ENCODE measurements around the gene ELN. TPM values are rescaled to one million over a fixed set of nuclear protein-coding genes. Genes with fewer than 3 reads are reported as not detected.

ELN gene
- polyA plus RNA-seq, 1 experiment, result 619 TPM

DNA sequence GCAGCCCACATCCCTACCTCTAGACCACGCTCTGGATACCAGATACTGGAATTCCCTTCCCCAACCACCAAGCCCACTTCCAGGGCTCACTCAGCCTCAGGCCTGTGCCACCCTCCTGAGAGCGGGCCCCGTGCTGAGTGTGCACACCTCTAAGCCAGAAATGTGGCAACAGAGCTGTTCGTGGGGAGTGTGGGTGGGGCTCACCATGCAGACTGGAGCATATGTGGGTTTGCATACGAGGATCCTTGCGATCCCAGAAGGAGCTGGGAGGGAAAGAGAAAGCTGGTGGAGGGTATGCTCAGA, 42.6 kb downstream of the ELN start:
- DNase-seq (ENCODE audit: low read depth), result no peak
- TF ChIP-seq, protein P1, sequence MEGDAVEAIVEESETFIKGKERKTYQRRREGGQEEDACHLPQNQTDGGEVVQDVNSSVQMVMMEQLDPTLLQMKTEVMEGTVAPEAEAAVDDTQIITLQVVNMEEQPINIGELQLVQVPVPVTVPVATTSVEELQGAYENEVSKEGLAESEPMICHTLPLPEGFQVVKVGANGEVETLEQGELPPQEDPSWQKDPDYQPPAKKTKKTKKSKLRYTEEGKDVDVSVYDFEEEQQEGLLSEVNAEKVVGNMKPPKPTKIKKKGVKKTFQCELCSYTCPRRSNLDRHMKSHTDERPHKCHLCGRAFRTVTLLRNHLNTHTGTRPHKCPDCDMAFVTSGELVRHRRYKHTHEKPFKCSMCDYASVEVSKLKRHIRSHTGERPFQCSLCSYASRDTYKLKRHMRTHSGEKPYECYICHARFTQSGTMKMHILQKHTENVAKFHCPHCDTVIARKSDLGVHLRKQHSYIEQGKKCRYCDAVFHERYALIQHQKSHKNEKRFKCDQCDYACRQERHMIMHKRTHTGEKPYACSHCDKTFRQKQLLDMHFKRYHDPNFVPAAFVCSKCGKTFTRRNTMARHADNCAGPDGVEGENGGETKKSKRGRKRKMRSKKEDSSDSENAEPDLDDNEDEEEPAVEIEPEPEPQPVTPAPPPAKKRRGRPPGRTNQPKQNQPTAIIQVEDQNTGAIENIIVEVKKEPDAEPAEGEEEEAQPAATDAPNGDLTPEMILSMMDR (IDR thresholded peaks at IDR 0.05; ENCODE audit: insufficient read depth, low read depth, low read length), result no peak
- Histone ChIP-seq H3K36me3 (ENCODE audit: control insufficient read depth, insufficient read depth, low read length) (no peaks in the 10 kb centered on the region; the same call in 1 of the 2 replicates), H3K27me3 (ENCODE audit: control insufficient read depth, insufficient read depth, low read length) (no peaks in the 10 kb centered on the region), H3K4me3 (ENCODE audit: low read depth, low read length) (no peak overlapping the region)
- ChIA-PET CTCF (interaction anchor here (1.0 to 3.8 kb wide), 5 partner anchors 129 to 330 kb away, joined by 3 to 27 read pairs (median 8); no protein-coding TSS in a partner anchor), POLR2A (no interaction called here)

DNA sequence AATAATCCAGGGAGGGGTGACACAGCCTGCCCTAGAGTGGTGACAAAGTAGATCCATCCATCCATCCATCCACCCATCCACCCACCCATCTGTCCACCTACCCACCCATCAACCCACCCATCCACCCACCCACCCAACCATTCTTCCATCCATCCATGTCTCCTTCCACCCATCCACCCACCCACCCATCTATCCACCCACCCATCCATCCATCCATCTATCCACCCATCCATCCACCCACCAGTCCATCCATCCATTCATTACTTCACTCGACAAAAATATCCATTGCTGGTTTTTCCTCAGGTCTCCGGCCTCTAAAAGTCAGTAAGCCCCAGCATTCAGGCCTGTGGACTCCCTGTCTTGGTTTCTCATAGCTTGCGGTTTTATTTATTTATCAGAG, 43.1 kb downstream of the ELN start:
- TF ChIP-seq, protein P1 (IDR thresholded peaks at IDR 0.05; ENCODE audit: insufficient read depth, low read depth, low read length), result no peak
- ChIA-PET POLR2A (no interaction called here), CTCF (interaction anchor here (1.0 to 3.8 kb wide), 3 partner anchors 104 to 330 kb away, joined by 4 to 27 read pairs (median 8); no protein-coding TSS in a partner anchor)
- no peak overlapping the region for H3K4me3 ChIP-seq (ENCODE audit: low read depth, low read length)
- H3K27me3 ChIP-seq (ENCODE audit: control insufficient read depth, insufficient read depth, low read length), result no peaks in the 10 kb centered on the region
- no peaks in the 10 kb centered on the region for H3K36me3 ChIP-seq (ENCODE audit: control insufficient read depth, insufficient read depth, low read length)
- DNase-seq (ENCODE audit: low read depth), result no peak

GRCh38 chr7:74074770-74075169, 46.8 kb downstream of the ELN start:
- no peak overlapping the region for H3K4me3 ChIP-seq (ENCODE audit: low read depth, low read length)
- no peak for DNase-seq (ENCODE audit: low read depth)
- ChIA-PET CTCF (interaction anchor here (0.9 kb wide), 1 partner anchor 10 kb away, joined by 3 read pairs; no protein-coding TSS in a partner anchor), POLR2A (no interaction called here)
- H3K27me3 ChIP-seq (ENCODE audit: control insufficient read depth, insufficient read depth, low read length), result no peaks in the 10 kb centered on the region
- no peaks in the 10 kb centered on the region for H3K36me3 ChIP-seq (ENCODE audit: control insufficient read depth, insufficient read depth, low read length)
- TF ChIP-seq, protein P1 (IDR thresholded peaks at IDR 0.05; ENCODE audit: insufficient read depth, low read depth, low read length), result no peak

GRCh38 chr7:74078461-74078860, 50.5 kb downstream of the ELN start:
- ChIA-PET CTCF (interaction anchor here (0.6 to 2.1 kb wide), 4 partner anchors 9 to 224 kb away, joined by 3 to 9 read pairs (median 3); no protein-coding TSS in a partner anchor), POLR2A (no interaction called here)
- TF ChIP-seq, protein P1 (IDR thresholded peaks at IDR 0.05; ENCODE audit: insufficient read depth, low read depth, low read length), result no peak
- Histone ChIP-seq H3K4me3 (ENCODE audit: low read depth, low read length) (no peak overlapping the region), H3K27me3 (ENCODE audit: control insufficient read depth, insufficient read depth, low read length) (no peaks in the 10 kb centered on the region), H3K36me3 (ENCODE audit: control insufficient read depth, insufficient read depth, low read length) (no peaks in the 10 kb centered on the region)
- DNase-seq (ENCODE audit: low read depth), result no peak

DNA sequence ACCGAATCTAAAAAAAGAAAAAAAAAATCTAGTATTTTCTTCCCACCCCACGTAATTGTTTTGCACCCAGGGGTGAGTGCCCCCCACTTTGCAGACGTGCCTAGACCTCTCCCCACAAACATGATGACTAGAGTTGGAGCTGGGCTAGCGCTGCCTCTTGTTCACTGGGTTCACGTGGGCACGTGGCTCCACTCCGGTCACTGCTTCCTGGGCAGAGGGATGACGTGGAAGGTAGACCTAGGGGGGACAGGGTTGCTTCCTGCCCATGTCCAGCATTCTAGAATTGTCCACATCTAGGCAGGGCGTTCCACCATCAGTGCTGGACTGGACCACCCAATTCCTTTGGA, 54.8 kb downstream of the ELN start:
- H3K36me3 ChIP-seq (ENCODE audit: control insufficient read depth, insufficient read depth, low read length), result peaks cover 4% of the 10 kb centered on the region
- ChIA-PET CTCF (interaction anchor here (1.3 to 2.0 kb wide), 2 partner anchors 14 to 318 kb away, joined by 3 to 5 read pairs; no protein-coding TSS in a partner anchor), POLR2A (no interaction called here)
- no peak overlapping the region for H3K4me3 ChIP-seq (ENCODE audit: low read depth, low read length)
- TF ChIP-seq, protein P1 (IDR thresholded peaks at IDR 0.05; ENCODE audit: insufficient read depth, low read depth, low read length), result no peak
- H3K27me3 ChIP-seq (ENCODE audit: control insufficient read depth, insufficient read depth, low read length), result no peaks in the 10 kb centered on the region
- DNase-seq (ENCODE audit: low read depth), result no peak
